Renal cortical epithelial cell (primary cell): Measurements from ENCODE around the gene OR2V2. TPM values are rescaled to one million over a fixed set of nuclear protein-coding genes. Genes with fewer than 3 reads are reported as not detected.
"Not testable (repeated sequence)": the region's sequence is repeated elsewhere in the genome, so short reads cannot be mapped to it uniquely, and the experiment has no call there.

Experiments
- DNase-seq: peaks from one replicate; pipeline ENCODE4 v3.0.0-alpha.2; 2011; ENCODE audit warnings: low read depth
- total RNA-seq: library from RNA; depleted of rRNA; stranded (reverse); fragments of >200 nt; gene quantifications from 2 replicates; pipeline ENCODE4 v1.2.3, GENCODE V29; 2014

OR2V2 gene
- total RNA-seq, 1 donor from 2014 or later = not detected

DNA sequence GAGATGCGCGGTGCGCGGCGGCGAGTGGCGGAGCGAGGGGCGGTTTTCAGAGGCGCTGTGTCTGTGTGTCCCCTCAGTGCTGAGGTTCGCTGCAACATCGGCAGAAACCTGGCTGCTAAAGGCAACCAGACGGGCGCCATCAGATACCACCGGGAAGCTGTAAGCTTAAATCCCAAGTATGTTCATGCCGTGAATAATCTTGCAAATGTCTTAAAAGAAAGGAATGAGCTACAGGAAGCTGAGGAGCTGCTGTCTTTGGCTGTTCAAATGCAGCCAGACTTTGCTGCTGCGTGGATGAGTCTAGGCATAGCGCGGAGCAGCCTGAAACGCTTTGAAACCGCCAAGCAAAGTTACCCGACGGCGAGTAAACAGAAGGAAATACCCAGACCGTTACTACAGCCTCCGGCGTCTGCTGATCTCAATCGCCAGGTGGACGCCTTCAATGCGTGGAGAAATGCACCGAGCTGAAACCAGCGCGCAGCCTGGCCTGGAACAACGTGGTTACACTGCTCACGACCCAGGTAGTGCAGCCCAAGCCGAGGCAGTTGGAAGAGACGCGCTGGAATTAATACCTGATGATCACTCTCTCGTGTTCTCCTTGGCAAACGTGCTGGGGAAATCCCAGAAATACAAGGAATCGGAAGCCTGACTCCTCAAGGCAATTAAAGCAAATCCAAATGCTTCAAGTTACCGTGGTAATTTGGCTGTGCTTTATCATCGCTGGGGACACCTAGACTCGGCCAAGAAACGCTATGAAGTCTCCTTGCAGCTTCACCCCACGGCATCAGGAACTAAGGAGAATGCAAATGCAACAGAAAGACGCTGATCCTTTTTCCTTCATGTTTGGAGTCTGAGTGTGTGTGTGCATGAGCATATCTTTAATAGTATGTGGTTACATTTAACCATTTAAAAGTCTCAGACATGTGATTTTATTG, 32.3 kb upstream of the OR2V2 start:
- DNase-seq = peak; percentile 52

GRCh38 chr5:181118369-181118768, 29.0 kb upstream of the OR2V2 start:
- no peak for DNase-seq

DNA sequence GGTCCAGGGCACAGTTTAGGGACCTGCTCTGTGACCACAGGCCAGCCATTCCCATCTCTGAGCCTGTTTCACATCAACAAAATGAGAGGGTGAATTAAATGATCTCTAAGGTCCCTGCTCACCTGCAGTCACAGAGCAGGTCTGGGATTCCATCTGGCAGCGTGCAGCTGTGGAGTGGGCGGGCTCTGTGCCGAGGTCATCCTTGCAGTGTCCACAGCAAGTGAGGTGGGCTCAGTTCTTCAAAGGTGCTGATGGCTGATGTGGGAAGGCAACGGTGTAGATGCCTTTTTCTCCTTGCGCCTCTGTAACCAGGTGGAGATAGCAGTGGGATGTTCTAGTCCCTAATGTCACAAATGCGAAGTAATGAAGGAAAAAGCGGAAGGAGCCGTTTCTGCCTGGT, 28.3 kb upstream of the OR2V2 start:
- DNase-seq = no peak

- DNase-seq = peak; percentile 9
These were observed 27.1 kb upstream of the OR2V2 start for GRCh38 chr5:181120306-181120705.

DNA sequence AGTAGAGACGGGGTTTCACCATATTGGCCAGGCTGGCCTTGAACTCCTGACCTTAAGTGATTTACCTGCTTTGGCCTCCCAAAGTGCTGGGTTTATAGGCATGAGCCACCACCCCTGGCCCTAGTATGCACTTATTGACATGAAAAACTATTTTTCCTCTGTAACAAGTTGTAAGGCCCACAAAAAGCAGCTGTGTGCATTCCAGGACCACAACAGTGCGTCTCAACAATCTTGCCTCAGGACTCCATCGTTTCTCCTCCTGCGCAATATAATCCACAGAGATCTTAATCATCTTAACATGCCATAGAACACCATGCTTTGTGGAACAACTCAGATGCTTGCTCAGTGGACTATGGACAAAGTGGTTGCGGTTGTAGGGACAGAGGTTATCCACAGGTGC, 26.6 kb upstream of the OR2V2 start:
- no peak for DNase-seq

DNA sequence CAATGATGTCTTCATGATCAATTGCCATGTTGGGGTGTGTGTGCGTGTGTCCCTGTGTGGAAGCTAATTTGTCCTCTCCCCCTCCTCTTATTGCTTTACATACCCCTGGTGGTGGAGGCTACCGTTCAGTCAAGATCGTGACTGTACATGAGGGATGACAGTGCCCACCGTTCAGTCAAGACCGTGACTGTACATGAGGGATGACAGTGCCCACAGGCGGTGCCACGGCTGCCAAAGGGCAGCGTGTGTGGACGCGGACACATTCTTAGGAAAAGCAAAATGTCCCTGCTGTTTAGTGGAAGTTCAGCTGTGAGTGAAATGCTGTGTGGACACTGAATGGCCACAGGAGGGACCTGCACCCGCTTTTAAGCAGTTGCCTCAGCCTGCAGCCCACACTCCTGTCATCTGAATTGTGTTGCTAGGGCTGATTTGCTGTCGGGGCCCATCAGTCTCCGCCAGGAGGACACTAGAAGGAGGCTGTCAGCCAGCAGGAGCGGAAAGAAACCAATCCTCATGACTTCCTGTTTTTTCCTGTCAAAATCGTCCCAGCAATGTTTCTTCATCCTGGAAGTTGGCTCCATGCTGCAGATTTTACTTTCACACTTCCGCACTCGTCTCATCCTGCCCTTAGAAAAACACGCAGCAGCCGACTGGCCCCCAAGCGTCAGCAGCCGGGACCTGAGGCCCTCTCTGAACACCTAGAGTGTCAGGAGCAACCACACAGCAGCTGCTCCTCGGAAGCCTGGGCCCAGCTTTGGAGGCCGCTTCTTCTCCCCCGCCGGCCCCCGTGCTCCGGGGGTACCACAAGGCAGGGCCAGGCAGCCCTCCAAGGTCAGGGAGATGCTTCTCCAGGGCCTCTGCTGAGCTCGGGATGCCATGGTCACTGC, 25.5 kb upstream of the OR2V2 start:
- no peak for DNase-seq

- no peak for DNase-seq
These were observed 22.9 kb upstream of the OR2V2 start for GRCh38 chr5:181124526-181124925.

- no peak for DNase-seq
These were observed 20.5 kb upstream of the OR2V2 start for GRCh38 chr5:181126841-181127240.

GRCh38 chr5:181127456-181127855, 19.9 kb upstream of the OR2V2 start:
- no peak for DNase-seq

GRCh38 chr5:181127907-181128626, 19.3 kb upstream of the OR2V2 start:
- no peak for DNase-seq

GRCh38 chr5:181129601-181130000, 17.8 kb upstream of the OR2V2 start:
- no peak for DNase-seq

GRCh38 chr5:181130081-181130480, 17.3 kb upstream of the OR2V2 start:
- DNase-seq = not testable (repeated sequence)

GRCh38 chr5:181130832-181131496, 16.4 kb upstream of the OR2V2 start, which contains the start of gene OR2V1:
Gene OR2V1, minus strand, starts transcription at chr5:181131169. Its CDS starts 5,865 bp downstream, at chr5:181125304.
- DNase-seq = no peak

DNA sequence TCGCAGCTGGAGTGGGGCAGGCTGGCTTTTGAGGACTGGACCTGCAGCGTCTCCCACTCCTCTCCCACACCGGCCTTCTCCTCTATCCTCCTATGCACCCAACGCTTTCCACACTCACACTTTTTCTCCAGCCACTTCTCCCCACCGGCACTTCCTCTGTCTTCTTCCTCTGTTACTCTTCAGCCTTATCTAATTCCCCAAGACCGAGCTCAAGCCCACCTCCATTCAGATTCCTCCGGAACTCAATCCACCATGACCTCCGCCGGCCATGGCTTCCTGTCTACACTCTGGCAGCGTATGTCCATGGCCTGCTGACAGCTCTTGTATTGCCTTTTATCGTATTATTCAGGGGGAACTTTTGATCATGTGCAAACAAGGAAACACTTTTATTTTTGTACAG, 15.9 kb upstream of the OR2V2 start:
- DNase-seq = no peak

DNA sequence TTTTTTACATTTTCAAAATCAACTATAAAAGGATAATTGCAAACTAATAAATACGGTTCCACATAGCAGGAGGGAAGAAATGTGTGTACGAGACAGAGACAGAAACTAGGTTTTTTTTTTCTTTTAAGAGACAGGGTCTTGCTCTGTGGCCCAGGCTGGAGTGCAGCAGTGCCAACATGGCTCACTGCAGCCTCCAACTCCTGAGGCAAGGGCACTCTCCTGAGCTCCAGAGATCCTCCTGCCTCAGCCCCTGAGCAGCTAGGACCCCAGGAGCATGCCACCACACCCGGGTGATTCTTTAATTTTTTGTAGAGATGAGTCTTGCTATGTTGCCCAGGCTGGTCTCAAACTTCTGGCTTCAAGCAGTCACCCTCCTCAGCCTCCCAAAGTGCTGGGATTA, 14.3 kb upstream of the OR2V2 start:
- no peak for DNase-seq

DNA sequence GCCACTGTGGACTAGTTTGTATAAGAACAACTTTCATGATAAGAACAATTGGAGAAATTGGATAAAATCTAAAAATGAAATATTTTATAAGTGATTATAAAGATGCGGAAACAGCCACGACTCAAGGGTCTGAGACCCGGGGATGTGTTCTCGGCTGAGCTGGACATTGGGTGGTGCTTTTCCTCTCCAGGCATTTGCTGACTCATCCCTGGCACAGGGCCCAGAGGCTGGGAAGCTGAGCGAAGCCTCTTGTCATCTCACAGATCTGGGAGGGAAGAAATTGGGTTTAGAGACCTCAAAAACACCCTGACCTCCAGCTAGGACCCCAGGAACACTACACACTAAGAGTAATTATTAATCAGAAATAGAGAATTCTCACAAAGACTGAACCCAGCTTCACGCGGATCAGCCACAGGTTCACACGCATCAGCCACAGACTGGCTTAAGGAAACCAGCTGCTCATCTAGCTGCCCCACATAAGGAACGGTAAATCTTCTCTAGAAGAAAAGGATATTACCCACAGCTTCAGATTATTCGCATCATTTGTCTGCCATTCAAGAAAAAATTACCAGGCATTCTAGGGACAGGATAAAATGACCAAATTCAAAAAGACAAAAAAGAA, 13.7 kb upstream of the OR2V2 start:
- DNase-seq = peak; percentile 76

DNA sequence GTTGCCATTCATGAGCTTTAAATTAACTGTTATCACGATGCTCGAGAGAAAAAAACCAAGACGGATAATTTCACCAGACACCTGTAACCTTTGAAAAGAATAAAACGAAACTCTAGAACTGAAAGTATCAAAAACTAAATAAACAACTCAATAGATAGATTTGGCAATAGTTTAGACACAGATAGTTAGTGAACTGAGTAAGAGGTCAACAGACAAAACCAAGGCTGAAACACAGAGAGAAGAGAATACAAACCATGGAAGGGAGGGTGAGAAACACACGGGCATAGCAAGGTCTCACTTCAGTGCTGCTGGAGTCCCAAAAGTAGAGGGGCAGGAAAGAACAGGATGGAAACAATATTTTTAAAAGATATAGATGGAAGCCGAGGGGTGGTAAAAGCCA, 13.1 kb upstream of the OR2V2 start:
- DNase-seq = peak; percentile 42

DNA sequence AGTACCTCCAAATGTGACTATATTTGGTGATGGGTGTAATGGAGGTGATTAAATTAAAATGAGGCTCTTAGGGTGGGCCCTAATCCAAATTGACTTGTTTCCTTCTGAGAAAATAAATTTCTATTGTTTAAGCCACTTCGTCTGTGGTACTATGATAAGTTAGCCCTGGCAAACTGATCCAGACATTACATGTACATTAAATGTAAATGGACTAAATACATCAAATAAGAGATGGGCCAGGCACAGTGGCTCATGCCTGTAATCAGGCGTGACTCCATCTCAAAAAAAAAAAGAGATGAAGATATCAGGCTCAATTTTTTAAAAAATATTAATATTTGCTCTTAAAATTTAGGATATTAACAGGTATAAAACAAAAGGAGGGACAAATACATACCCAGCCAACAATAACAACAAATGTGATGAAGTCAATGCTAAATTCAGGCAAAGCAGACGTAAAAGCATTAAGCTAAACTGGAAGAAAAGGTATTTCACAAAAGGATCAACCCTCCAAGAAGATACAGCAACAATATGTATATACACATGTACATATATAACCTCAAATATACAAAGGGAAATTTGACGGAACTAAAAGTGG, 10.9 kb upstream of the OR2V2 start:
- no peak for DNase-seq

DNA sequence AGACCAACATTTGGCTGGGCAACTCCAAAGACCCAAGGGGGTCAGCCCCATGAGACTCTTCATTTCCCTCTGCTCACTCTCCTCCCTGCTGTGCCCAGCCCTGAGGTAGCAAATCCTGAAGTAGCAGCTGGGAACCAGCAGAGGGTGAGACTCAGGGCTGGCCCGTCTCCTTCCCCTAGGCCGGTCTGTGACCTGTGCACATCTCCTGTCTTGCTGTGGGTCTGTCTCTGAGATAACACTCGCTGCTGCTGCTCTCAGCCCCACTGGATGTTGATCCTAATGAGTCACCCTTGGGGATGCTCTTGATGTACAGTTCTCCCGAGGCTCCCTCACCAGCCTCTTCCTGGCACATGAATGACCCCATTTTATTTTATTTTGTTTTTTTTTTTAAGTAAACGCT, 9.1 kb upstream of the OR2V2 start:
- no peak for DNase-seq

GRCh38 chr5:181140766-181141165, 6.6 kb upstream of the OR2V2 start:
- DNase-seq = no peak

- DNase-seq = no peak
These were observed 5.3 kb upstream of the OR2V2 start for GRCh38 chr5:181142054-181142453.
